NCI-H82 treated with DMSO at 0.1 percent for 48 hours (cell line): ENCODE measurements around the gene SEC22A.
A peak's percentile ranks its signal among the peaks of the same experiment; 100 is the strongest.
"Not testable (repeated sequence)": the region's sequence is repeated elsewhere in the genome, so short reads cannot be mapped to it uniquely, and the experiment has no call there.

Source experiments
- DNase-seq: peaks from one replicate; lab custom pipeline; 2025; ENCODE audit not compliant: unreplicated experiment; lab: John Stamatoyannopoulos, UW

SEC22A gene

GRCh38 chr3:123169930-123170329, 31.8 kb upstream of the SEC22A start:
- DNase-seq = no peak

- no peak for DNase-seq
Measured at GRCh38 chr3:123180791-123181190, 21.0 kb upstream of the SEC22A start.

- DNase-seq = no peak
Measured at GRCh38 chr3:123186695-123187094, 15.0 kb upstream of the SEC22A start.

- no peak for DNase-seq
Measured at GRCh38 chr3:123188058-123188457, 13.7 kb upstream of the SEC22A start.

GRCh38 chr3:123193448-123194101, 8.2 kb upstream of the SEC22A start:
- DNase-seq = no peak

GRCh38 chr3:123194552-123194951, 7.2 kb upstream of the SEC22A start:
- peak; percentile 56 for DNase-seq

GRCh38 chr3:123198372-123198771, 3.4 kb upstream of the SEC22A start:
- DNase-seq = no peak

- no peak for DNase-seq
Measured at GRCh38 chr3:123201223-123201556, 553 bp upstream of the SEC22A start.

- DNase-seq = no peak
Measured at GRCh38 chr3:123202451-123202850, 708 bp downstream of the SEC22A start.

GRCh38 chr3:123218990-123219389, 17.2 kb downstream of the SEC22A start:
- DNase-seq = no peak

- not testable (repeated sequence) for DNase-seq
Measured at GRCh38 chr3:123221369-123221768, 19.6 kb downstream of the SEC22A start.

GRCh38 chr3:123225016-123225415, 23.3 kb downstream of the SEC22A start:
- DNase-seq = no peak

GRCh38 chr3:123226549-123226948, 24.8 kb downstream of the SEC22A start:
- no peak for DNase-seq

- no peak for DNase-seq
Measured at GRCh38 chr3:123229145-123229544, 27.4 kb downstream of the SEC22A start.

GRCh38 chr3:123236902-123237301, 35.2 kb downstream of the SEC22A start:
- no peak for DNase-seq

GRCh38 chr3:123239186-123239585, 37.4 kb downstream of the SEC22A start:
- DNase-seq = not testable (repeated sequence)

- no peak for DNase-seq
Measured at GRCh38 chr3:123239756-123240155, 38.0 kb downstream of the SEC22A start.

- no peak for DNase-seq
Measured at GRCh38 chr3:123244128-123244527, 42.4 kb downstream of the SEC22A start.

GRCh38 chr3:123246866-123247265, 45.1 kb downstream of the SEC22A start:
- no peak for DNase-seq

GRCh38 chr3:123256256-123256655, 54.5 kb downstream of the SEC22A start:
- DNase-seq = no peak

- DNase-seq = no peak
Measured at GRCh38 chr3:123258359-123258758, 56.6 kb downstream of the SEC22A start.

GRCh38 chr3:123258811-123259420, 57.2 kb downstream of the SEC22A start:
- peak; percentile 32 for DNase-seq

GRCh38 chr3:123261666-123262065, 59.9 kb downstream of the SEC22A start:
- no peak for DNase-seq
